CD4-positive, alpha-beta T cell treated with Interleukin-12 subunit alpha and Interleukin-12 subunit beta, for 1 hour (primary cell): ENCODE results near the gene CHDH.

Experiments used
- DNase-seq: peaks from one replicate; pipeline ENCODE4 v3.0.0-alpha.2; 2020

The CHDH gene

GRCh38 chr3:53823026-53823955 lies 22.9 kb downstream of the CHDH start:
- DNase-seq, result no peak

- DNase-seq, result no peak
Observed at GRCh38 chr3:53822331-53822741, 23.9 kb downstream of the CHDH start.

- no peak for DNase-seq
Observed at GRCh38 chr3:53821631-53822121, 24.5 kb downstream of the CHDH start.

DNA sequence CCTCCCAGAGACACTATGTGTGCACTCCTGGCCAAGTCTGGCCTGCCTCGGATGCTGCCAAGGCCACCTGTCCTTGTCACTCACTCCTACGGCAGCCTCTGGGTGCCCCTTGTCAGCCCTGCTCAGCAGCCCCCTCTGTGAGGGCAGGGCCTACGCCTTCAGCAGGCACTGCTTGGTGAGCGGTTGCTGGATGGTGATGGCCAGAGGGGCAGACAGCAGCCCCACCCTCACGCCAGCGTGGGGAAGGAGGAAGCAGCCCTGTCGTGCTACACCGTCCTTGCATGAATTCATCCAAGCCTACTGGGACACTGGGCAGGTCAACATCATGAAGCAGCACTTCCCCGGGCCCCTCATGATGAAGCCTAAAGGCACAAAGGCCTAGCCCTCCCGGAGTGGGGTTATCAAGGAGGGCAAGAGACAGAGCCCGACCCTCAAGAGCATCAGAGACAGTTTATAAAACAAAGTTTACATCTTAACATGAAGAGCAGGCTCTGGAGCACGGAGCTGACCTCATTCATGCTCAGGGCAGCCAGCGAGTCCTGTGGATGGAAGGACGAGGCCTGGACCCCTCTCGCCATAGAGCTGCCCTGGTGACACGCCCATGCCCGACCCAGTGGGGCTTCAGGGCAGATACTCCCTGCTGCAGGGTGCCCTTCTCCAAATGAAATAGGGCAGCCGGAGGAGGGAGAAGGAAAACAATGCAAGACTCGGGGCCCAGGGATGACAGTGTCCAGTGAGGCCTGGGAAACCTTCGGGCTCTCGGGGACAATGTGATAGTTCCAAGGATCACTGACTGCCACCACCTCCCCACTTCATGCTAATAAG lies 25.3 kb downstream of the CHDH start:
- DNase-seq, result no peak

DNA sequence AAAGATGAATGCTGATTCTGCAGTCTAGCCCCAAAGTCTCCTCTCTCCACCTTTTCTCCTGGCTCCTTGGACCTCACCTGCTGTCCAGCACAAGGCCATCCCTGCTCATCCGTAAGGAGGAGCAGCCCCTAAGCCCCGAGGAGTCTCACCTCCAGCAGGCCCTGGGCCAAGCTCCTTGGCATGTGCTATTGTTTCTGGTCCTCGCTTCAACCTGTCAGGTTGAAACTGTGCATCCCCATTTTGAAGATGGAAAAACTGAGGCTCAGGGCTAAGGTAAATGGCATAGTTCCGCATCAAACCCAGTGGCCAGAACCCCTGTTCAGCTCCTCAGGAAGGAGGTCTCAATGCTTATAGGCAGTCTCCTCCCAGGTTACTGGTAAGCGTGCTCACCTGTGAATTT lies 26.1 kb downstream of the CHDH start:
- no peak for DNase-seq

GRCh38 chr3:53819163-53819868 lies 26.9 kb downstream of the CHDH start:
- no peak for DNase-seq

- DNase-seq, result no peak
Observed at GRCh38 chr3:53818221-53819162, 27.7 kb downstream of the CHDH start.

DNA sequence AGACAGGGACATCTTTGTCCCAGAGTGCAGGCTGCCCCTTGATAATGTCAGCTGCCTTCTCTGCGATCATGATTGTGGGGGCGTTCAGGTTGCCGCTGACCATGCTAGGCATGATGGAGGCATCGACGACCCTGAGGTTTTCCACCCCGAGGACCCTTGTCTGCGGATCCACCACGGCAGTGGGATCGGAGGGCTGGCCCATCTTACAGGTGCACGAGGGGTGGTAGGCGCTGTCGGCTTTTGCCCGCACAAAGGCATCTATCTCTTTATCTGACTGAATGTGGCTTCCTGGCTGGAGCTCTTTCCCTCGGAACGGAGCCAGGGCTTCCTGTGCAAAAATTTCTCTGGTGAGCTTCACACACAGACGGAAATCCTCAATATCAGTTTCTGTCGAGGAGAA lies 28.4 kb downstream of the CHDH start:
- no peak for DNase-seq

GRCh38 chr3:53817211-53817610 lies 29.0 kb downstream of the CHDH start:
- DNase-seq, result no peak

DNA sequence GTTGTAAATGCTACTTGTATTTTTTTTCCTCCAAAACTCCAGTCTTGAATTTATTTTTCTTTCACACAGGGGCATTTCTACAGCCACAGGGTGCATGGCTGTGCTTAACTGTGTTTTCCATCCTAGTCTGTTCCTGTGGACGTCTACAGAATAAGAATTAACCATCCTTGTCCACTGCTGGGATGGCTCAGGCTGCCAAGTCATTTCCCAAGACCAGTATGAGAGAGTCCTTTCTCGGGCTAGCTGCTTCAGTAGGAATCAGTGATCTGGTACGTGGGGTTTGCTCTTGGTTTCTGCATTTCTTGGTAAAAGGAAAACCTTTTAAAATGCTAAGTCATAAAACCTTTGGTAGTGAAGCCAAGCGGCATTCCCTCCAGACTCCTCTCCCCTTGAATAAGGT lies 29.8 kb downstream of the CHDH start:
- DNase-seq, result no peak

DNA sequence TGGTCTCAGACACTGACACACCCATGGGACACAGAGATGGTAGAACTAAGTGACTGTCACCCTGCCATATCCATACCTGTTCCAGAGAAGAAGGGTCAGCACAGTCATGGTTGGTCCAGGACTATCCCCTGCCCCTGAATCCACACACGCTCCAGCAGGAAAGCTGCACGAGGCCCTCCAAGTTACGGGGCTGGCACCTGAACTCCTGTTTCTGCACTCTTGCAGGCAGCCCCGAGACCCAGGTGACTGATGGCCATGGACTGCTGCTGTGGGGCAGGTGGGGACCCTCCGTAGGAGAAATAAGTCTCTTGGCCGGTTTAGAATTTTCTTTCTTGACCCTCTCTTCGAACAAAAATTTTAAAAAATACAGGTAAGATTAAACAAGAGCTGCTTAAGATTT lies 30.6 kb downstream of the CHDH start:
- no peak for DNase-seq

GRCh38 chr3:53815067-53815466 lies 31.2 kb downstream of the CHDH start:
- DNase-seq, result no peak

GRCh38 chr3:53813876-53814275 lies 32.3 kb downstream of the CHDH start:
- no peak for DNase-seq

GRCh38 chr3:53813229-53813628 lies 33.0 kb downstream of the CHDH start:
- DNase-seq, result no peak

GRCh38 chr3:53812434-53812833 lies 33.8 kb downstream of the CHDH start:
- DNase-seq, result no peak

GRCh38 chr3:53811143-53811927 lies 34.9 kb downstream of the CHDH start:
- DNase-seq, result no peak

GRCh38 chr3:53809764-53810400 lies 36.3 kb downstream of the CHDH start:
- no peak for DNase-seq

DNA sequence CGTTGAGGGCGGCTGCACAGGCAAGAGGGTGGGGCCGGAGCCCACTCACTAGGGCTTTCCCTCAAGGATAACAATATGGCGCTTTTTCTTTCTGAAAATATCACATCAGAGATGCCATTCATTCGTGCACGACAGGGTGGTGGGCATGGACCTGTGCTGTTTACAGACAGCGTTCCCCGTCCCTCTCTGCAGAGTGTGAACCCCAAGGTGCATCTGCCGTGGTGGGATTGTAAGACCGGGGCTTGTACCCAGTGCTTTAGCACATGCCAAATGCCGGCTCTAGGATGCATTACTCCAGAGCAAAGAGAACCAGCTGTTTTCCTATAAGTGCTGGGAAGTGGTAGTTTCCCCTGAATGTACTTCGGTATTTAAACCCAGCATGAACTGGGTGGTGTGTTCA lies 37.0 kb downstream of the CHDH start:
- DNase-seq, result no peak

- no peak for DNase-seq
Observed at GRCh38 chr3:53808496-53808895, 37.7 kb downstream of the CHDH start.

- no peak for DNase-seq
Observed at GRCh38 chr3:53807117-53807810, 39.0 kb downstream of the CHDH start.
